Fibroblast of skin of right biceps (primary cell): ENCODE data around the gene LHFPL2.
"Not testable (repeated sequence)": the region's sequence is repeated elsewhere in the genome, so short reads cannot be mapped to it uniquely, and the experiment has no call there.

ENCODE experiments used
- DNase-seq: peaks from one replicate; pipeline ENCODE4 v3.0.0-alpha.2; 2013

Gene LHFPL2

DNA sequence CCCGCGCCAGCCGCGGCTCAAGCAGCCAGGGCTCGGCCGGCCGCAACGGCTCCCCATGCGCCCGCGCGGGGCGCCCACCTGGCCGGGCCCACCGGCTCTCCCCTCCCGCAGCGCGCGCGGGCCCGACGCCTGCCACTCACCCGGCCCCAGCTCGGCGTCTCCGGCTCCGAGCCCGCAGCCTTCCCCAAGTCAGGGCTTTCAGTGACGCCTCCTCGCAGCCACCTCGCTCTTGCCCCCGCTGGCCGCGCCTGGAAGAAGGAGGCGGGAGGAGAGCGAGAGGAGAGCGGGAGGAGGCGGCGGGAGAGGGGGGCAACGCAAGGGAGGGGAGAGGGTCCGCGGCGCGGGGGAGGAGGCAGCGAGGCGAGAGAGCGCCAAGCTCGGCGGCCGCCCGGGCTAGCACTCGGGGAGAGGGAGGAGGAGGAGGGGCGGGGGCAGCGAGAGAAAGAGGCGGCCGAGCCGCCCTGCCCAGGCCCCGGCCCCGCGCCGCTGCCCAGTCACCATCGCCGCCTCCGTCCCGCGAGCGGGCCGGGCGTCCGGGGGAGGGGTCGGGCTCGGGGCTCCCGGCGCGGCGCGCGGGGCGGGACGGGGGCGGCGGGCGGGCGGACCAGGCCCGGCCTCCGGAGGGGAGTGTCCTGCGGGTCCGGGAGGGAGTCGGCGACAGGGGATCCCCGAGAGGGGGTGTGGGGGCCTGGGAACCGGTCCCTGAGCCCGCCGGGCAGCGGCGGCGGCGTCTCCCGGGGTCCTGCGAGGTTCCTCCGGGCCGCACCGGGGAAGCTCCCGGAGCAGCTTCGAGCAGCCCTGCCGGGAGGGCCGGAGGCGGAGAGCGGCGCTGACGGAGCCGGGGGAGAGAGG is at the start of gene LHFPL2:
TSS of gene LHFPL2 (minus strand) at position 414 of the 852 bp plus-strand sequence. CDS start 138,559 bp downstream, outside the sequence.
- peak; percentile 68 for DNase-seq

GRCh38 chr5:78696637-78697036 is 48.1 kb upstream of the LHFPL2 start:
- no peak for DNase-seq

DNA sequence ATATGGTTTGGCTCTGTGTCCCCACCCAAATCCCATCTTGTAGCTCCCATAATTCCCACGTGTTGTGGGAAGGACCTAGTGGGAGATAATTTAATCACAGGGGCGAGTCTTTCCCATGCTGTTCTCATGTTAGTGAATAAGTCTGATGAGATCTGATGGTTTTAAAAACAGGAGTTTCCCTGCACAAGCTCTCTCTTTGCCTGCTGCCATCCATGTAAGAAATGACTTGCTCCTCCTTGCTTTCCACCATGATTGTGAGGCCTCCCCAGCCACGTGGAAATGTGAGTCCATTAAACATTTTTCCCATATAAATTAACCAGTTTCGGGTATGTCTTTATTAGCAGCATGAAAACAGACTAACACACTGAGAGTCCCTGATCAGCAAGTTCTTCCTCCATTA is 47.5 kb upstream of the LHFPL2 start:
- not testable (repeated sequence) for DNase-seq

GRCh38 chr5:78693339-78693738 is 44.8 kb upstream of the LHFPL2 start:
- DNase-seq, result no peak

GRCh38 chr5:78691084-78691960 is 42.8 kb upstream of the LHFPL2 start:
- no peak for DNase-seq

DNA sequence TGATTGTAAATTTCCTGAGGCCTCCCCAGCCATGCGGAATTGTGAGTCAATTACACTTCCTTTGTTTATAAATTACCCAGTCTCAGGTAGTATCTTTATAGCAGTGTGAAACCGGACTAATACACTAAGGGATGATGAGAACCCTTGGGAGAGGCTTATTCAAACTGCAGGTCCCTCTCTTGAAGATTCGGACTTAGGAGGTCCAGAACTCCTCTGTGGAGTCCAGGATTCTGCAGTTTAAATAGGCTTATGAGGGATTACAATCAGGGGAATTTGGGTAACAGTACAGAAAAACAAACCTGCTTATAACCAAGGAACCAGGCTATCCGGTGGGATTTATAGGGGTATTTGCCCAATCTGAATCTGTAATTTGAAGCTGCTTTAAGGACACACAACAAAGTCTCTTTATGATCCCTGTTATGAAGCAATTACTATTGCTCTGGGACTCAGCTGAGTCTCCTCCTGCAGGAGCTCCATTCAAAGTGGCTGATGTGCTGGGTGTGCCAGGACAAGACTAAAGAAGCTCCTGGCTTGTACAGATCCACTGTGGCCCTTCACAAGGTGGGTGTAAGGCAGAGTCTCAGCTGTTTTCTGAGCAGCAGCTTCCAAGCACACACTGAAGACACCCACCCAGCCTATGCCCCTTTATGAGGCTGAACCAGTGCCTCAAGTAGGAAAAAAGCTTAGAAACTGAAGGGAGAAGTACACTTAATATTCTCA is 41.8 kb upstream of the LHFPL2 start:
- DNase-seq, result no peak

GRCh38 chr5:78689540-78690252 is 41.1 kb upstream of the LHFPL2 start:
- no peak for DNase-seq

DNA sequence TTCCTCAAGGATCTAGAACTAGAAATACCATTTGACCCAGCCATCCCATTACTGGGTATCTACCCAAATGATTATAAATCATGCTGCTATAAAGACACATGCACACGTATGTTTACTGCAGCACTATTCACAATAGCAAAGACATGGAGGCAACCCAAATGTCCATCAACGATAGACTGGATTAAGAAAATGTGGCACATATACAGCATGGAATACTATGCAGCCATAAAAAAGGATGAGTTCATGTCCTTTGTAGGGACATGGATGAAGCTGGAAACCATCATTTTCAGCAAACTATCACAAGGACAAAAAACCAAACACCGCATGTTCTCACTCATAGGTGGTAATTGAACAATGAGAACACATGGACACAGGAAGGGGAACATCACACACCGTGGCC is 38.9 kb upstream of the LHFPL2 start:
- not testable (repeated sequence) for DNase-seq

DNA sequence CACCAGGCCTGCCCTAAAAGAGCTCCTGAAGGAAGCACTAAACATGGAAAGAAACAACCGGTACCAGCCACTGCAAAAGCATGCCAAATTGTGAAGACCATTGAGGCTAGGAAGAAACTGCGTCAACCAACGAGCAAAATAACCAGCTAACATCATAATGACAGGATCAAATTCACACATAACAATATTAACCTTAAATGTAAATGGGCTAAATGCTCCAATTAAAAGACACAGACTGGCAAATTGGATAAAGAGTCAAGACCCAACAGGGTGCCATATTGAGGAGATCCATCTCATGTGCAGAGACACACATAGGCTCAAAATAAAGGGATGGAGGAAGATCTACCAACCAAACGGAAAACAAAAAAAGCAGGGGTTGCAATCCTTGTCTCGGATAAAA is 35.3 kb upstream of the LHFPL2 start:
- DNase-seq, result not testable (repeated sequence)

GRCh38 chr5:78679905-78680304 is 31.3 kb upstream of the LHFPL2 start:
- no peak for DNase-seq

- peak; percentile 97 for DNase-seq
These were observed 29.5 kb upstream of the LHFPL2 start for GRCh38 chr5:78677777-78678668.

DNA sequence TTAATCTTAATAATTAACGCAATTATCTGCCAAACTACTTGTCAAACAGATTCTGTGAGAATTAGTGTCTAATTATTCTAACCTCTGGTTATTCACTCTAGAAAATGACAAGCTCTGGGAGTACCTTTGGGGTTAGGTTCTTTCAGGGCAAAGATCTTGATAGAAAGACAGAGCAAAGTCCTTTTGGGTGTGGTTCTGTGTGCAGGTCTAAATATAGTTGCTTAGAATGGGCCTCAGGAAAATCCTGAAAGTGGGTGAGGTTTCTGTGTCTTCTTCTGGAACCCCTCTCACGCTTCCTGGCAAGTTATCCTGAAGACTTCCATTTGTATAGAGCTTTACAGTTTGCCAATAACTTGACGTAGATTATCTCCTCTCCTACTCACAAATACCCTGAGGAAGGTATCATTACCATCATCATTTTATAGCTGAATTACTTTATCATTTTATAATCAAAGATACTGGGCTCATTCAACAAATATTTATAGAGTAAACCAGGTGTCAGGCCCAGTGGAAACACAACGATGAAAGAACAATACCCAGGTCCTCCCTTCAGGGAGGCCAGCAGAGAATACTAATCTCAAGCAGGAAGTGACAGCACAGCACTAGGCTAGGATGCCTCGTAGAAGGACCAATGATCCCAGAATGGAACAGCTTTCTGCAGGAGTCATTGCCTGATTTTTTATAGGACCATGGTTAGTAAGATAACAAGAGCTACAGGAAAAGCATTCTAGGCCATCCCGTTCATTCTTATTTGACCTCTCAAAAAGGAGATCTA is 27.6 kb upstream of the LHFPL2 start:
- DNase-seq, result no peak

GRCh38 chr5:78673827-78674226 is 25.3 kb upstream of the LHFPL2 start:
- DNase-seq, result not testable (repeated sequence)

GRCh38 chr5:78672154-78672553 is 23.6 kb upstream of the LHFPL2 start:
- no peak for DNase-seq

DNA sequence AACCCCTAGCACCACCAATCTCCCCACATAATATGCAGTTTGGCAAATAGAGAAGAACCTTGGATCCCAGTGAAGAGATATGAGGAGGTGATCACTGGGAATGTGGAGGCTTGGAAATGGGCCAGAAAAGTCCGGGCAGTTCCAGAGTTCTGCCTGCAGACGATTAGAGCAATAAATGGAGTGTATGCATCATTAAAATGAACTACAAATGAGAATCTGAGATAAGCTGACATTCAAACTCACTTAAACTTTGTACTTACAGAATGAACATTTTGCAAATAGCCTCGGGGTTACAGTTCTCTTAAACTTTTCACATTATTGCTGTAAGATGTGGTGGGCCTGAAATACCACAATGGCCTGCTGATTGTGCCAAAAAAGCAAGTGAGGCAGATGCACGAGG is 23.0 kb upstream of the LHFPL2 start:
- DNase-seq, result peak; percentile 47

DNA sequence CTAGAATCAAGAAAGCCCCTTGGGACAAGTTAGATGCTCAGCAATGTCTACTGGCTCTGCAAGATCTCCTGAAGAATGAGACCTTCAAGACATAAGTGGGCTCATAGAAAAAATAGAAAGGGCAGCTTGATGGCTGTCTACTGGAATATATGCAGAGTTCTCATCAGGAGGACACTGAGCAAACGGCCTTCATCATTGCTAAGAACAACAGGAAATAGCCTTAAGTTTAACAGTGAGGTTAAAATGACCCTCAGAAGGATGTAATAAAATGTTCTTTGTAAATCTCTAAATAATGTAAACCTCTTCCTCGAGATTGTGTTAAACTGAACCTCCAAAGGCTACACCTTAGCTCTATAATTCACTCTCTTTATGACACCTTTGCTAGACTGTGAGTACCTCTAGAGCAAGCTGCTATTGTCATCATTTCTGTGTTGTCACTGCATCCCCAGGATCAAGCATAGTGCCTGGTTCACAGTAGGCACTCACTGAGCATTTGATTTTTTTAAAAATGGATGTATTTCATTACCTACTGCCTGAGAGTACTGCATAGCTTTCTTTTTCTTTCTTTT is 22.2 kb upstream of the LHFPL2 start:
- no peak for DNase-seq

GRCh38 chr5:78669331-78669730 is 20.8 kb upstream of the LHFPL2 start:
- no peak for DNase-seq

DNA sequence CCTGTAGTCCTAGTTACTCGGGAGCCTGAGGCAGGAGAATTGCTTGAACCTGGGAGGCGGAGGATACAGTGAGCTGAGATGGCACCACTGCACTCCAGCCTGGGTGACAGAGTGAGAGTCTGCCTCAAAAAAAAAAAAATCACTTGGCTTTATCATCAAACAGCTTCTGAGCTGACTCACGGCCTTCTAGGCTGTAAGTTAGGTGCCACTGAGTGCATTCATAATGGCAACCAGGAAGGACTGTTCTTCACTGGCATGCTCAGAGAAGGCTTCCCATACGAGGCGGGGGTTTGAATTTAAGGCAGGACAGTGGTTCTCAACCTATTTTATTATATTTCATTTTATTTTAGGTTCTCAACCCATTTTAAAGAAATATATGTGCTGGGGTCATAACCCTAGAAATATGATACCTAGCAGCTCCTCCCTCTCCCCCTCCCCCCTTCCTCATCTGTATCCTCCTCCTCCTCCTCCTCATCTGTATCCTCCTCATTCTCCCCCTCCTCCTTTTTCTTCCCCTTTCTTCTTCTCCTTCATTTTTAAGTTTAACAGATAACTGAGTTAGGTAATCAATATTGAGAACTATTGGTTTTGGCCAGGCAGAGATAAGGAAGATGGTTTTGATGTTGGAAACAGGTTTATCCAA is 19.0 kb upstream of the LHFPL2 start:
- DNase-seq, result no peak

GRCh38 chr5:78666975-78667374 is 18.4 kb upstream of the LHFPL2 start:
- DNase-seq, result not testable (repeated sequence)

GRCh38 chr5:78666041-78666444 is 17.5 kb upstream of the LHFPL2 start:
- peak; percentile 22 for DNase-seq
